Measurements from ENCODE around the gene ASTN2.

ASTN2 gene

GRCh38 chr9:117414220-117414905 lies 494 bp downstream of the ASTN2 start:
- no peak for DNase-seq

DNA sequence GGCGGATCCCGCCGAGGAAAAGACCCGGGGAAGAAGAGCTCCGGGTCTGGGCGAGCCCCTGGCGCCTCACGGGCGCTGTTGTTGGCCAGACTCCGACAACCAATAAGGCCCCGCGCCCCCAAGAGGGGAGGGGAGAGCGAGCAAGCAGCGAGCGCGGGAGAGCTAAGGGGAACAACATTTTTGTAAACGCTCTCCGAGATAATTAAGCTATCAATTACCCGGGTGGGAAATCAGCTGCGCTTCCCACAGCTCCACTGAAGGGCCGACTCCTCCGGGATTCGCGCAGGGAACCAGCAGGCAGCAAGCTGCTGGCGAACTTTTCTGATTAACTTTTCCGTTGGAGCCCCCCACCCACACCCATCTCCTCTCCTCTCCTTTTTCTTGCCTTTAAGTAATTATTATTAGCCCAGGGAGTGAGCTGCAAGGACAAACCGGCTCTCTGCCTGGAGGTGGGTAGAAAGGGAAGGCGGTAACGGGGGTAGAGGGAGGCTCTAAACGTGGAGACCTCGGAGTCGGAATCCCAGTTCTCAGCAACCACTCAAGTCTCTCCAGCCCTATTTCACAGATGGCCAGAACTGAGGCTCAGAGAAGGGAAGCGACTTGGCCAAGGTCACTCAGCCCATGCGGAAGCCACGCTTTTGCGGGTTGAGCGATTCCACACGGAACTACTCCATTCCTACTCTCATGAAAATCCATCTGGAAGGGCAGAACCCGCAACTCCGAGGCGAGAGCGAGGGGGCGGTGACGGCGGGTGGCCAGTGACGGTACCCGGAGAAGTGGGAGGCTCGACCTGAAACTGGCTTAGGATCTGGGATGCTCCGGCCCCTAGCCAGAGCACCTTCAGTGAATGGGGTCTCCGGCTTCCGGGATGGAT lies 1.3 kb downstream of the ASTN2 start:
- no peak for DNase-seq

GRCh38 chr9:117412841-117413240 lies 2.0 kb downstream of the ASTN2 start:
- no peak for DNase-seq

GRCh38 chr9:117412006-117412715 lies 2.7 kb downstream of the ASTN2 start:
- DNase-seq: no peak

DNA sequence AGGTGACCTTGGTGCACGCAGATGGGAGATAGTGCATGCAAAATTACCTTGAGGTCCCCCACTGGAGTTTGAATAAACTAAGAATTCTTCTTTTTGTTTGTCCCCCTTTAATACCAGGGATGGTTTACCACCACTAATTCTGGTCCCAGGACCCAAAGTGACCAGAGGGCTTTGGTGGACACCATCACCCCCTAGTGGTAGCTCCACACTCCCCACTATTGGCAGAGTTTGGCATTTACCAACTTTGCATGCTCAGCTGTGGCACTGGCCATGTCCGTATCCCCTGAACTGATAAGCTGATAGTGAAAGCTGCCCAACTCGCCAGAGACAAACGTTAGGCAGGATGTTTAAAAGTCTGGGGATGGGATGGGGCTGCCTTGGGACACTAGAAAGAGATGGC lies 3.3 kb downstream of the ASTN2 start:
- no peak for DNase-seq

DNA sequence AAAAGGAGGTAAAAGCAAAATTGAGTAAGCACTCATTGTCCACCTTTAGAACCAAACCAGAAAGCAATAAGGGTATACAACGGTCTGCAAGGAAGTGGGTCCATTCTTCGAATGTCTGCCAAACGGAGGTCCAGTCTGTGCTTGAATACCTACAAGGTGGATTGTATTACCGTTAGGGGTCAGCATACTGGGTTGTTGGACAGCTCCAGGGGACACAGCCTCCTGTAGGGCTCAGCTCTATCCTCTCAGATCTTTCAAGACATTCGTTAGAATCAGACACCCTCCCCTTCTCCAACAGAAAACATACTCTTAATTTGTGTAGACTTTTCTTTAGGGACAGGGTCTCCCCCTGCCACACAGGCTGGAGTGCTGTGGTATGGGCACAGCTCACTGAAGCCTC lies 5.5 kb downstream of the ASTN2 start:
- DNase-seq: no peak

DNA sequence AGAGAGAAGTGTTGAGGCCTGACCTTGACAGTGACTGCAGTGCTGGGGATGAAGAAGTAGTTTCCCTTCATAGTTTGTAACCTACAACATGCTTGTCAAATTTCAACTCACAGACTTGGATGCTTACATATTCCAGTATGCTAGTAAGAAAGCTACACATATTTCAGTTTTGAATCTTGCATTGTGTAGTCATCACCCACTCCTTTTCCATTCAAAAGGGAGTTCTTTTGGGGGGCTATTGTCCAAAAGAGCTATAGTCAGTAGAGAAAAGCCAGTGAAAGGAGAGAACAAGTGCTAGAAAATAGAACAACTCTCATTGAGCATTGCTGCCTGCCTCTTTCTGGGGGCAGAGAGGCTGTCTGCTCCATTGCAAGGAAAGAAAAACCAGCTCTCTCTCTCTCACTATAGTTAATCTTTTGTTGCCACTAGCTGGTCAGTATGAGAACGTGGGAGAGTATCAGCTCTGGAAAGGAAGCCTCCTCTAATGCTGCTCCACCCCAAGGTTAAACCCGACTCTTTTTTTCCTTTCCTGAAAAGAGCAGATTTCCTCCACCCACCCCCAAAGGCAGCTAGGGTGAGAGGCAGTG lies 7.3 kb downstream of the ASTN2 start:
- DNase-seq: no peak

DNA sequence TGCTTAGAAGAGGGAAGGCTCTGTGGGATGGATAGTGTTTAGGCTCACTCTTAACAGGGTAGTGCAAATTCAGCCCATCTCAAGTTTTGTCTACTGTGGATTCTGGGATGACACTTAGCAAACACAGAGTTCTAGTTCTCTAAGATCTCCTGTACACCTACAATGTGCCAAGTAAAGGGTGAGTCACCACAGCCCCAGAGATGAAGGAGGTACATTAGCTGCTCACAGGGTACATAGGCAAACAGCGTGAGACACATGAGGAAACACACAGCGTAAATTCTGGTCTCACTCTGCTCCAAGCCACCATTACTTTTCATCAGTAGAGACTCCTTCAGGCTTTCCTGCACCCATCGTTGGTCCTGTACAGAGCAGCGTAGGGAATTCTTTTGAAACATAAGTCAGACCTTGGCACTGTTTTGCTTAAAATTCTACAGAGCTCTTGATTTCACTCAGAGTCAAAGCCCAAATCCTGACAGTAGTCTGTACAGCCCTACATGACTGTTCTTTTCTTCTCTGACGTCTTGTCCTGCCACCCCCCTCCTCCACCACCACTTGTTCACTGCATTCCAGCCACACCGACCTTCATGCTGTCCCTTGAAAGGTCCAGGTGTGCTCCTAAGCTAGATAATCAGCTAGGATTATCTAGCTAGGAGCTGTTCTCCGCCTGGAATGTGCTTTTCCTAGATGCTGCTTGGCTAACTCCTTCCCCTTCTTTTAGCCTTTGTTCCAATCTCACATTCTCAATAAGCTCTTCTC lies 8.7 kb downstream of the ASTN2 start:
- DNase-seq: no peak

DNA sequence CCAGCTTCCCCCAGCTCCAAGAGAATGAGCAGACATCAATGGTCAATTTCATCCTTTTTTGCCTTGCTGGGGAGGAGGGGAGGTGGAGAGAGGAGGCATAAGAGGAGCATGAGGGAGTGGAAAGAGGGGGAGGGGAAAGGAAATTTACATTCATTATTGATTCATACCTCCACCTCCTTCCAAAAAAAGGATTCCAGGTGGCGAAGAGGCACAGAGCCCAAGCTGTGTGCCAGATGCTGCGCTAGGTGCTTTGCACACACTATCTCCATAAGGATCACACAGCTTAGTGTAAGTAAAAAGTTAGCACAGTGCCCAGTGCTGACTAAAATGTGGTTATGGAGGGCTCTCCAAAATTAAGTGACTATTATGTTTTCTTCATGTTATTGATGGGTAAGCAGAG lies 11.0 kb downstream of the ASTN2 start:
- no peak for DNase-seq

GRCh38 chr9:117403403-117403811 lies 11.4 kb downstream of the ASTN2 start:
- DNase-seq: no peak

- no peak for DNase-seq
Measured at GRCh38 chr9:117400171-117400570, 14.7 kb downstream of the ASTN2 start.

- no peak for DNase-seq
Measured at GRCh38 chr9:117395151-117395650, 19.7 kb downstream of the ASTN2 start.

- no peak for DNase-seq
Measured at GRCh38 chr9:117394655-117395054, 20.2 kb downstream of the ASTN2 start.

GRCh38 chr9:117392992-117393391 lies 21.9 kb downstream of the ASTN2 start:
- no peak for DNase-seq

DNA sequence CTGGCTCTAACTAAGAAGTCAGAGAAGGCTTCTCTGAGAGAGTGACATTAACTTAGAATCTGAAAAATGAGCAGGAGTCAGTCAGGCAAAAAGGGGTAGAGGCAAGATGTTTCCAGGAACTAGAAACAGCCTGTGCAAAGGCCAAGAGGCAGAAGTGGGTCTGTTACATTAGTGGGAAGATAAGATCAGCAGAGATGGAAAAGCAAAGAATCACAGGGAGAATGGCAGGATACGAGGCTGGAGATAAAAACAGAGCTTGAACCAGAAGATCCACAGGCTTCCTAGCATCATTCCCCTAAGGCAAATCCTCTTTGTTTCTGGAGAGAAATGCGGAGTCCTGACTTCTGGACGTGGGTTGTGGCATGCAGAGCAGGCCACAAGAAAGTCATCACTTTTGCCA lies 27.4 kb downstream of the ASTN2 start:
- no peak for DNase-seq

- no peak for DNase-seq
Measured at GRCh38 chr9:117379341-117379740, 35.5 kb downstream of the ASTN2 start.

DNA sequence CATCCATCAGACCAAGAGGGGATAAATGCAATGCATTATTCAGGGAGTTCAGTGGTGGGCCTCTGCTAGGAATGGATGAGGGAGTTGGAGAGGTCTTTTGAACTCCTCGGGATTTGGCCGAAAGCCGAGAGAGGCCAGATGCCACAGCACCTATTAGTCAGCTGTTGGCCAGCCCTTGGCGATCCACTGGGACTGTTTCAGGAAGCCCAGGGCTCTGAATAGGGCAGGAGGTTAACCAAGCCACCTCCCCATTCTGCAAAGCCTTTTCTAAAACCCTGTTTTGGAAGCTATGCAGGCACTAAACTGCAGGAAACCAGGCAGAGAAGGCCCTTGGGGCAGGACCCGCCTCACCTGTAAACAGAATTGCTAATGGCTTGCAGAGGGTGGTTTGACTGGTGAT lies 37.8 kb downstream of the ASTN2 start:
- DNase-seq: no peak

- DNase-seq: no peak
Measured at GRCh38 chr9:117375956-117376355, 38.9 kb downstream of the ASTN2 start.

- no peak for DNase-seq
Measured at GRCh38 chr9:117374076-117374725, 40.7 kb downstream of the ASTN2 start.

- DNase-seq: no peak
Measured at GRCh38 chr9:117368684-117369230, 46.1 kb downstream of the ASTN2 start.

- DNase-seq: no peak
Measured at GRCh38 chr9:117365438-117365837, 49.4 kb downstream of the ASTN2 start.

DNA sequence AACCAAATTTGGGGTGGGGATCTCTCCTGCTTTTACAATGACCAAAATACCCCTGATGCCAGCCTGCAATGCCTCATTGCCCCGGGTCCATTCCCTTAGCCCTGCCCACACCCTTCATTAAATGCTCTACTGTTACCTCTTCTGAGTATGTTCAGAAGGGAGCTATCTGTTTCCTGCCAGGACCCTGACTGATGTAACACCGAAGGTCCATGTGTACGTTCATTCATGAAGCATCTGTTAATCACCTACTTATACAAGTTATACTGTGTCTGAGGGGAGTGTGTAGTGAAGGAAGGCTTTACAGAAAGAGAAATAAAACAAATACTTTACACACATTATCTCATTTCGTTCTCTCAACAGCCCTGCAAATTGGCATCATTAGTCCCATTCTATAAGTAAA lies 51.9 kb downstream of the ASTN2 start:
- no peak for DNase-seq

Measured in CD4-positive, alpha-beta T cell treated with Interleukin-4 for 4 hours (primary cell).